Lower leg skin (tissue), 3 donors: ENCODE measurements around the gene DDX19B.

Experiments
- CTCF ChIP-seq, 3 donors: fragments of 450-650 bp; IDR thresholded peaks; one replicate each; pipeline ENCODE4 v1.5.1; 2016; ENCODE audit warnings: antibody characterized with exemption in 3 of 3, mild to moderate bottlenecking in 3 of 3, moderate library complexity in 2 of 3
- POLR2A ChIP-seq, 2 donors: fragments of 450-650 bp; IDR thresholded peaks; one replicate each; pipeline ENCODE4 v1.6.1; 2016 to 2017; ENCODE audit warnings: antibody characterized with exemption in 2 of 2, mild to moderate bottlenecking in 1 of 2, moderate library complexity in 1 of 2

- no peak for TF ChIP-seq POLR2A (IDR thresholded peaks at IDR 0.05)
- no peak for TF ChIP-seq CTCF (IDR thresholded peaks at IDR 0.05)
These were observed 74.1 kb downstream of the DDX19B start for GRCh38 chr16:70372921-70373728.
